Kidney (tissue), 14 donors: ENCODE measurements around the gene ZNF611. TPM values are rescaled to one million over a fixed set of nuclear protein-coding genes. Genes with fewer than 3 reads are reported as not detected.

ENCODE experiments used
- DNase-seq, 5 donors: peaks; one replicate each; pipeline ENCODE4 v3.0.0-alpha.2; 2013 to 2020
- FAIRE-seq: peaks from 2 replicates; lab custom pipeline; 2012; peaks lifted over from hg19 to GRCh38; lab: Jason Lieb, UNC
- H3K27ac ChIP-seq, 2 donors: one replicate each; pipeline ENCODE4 v1.7.0; 2013; ENCODE audit warnings: low read depth in 2 of 2, low read length in 2 of 2, inconsistent platforms in 1 of 2
- H3K27me3 ChIP-seq: one replicate; pipeline ENCODE4 v1.7.1; 2013; ENCODE audit warnings: low read length, inconsistent platforms; ENCODE audit not compliant: control insufficient read depth, insufficient read depth
- H3K36me3 ChIP-seq, 3 donors: one replicate each; pipeline versions ENCODE4 v1.7.0 to v1.7.1; 2013; ENCODE audit warnings: low read length in 3 of 3, control low read depth in 1 of 3, inconsistent platforms in 1 of 3; ENCODE audit not compliant: insufficient read depth in 3 of 3, control insufficient read depth in 2 of 3
- H3K4me1 ChIP-seq, 3 donors: one replicate each; pipeline versions ENCODE4 v1.7.0 to v1.7.1; 2013; ENCODE audit warnings: low read length in 3 of 3, inconsistent platforms in 1 of 3, low read depth in 1 of 3; ENCODE audit not compliant: control insufficient read depth in 2 of 3, insufficient read depth in 2 of 3
- H3K4me3 ChIP-seq, 3 donors: one replicate each; pipeline versions ENCODE4 v1.7.0 to v1.8.1; 2013; ENCODE audit warnings: low read length in 3 of 3, control low read depth in 1 of 3, inconsistent platforms in 1 of 3
- H3K9ac ChIP-seq, 3 donors: one replicate each; pipeline versions ENCODE4 v1.7.0 to v1.7.1; 2013; ENCODE audit warnings: low read length in 3 of 3, control low read depth in 1 of 3, inconsistent platforms in 1 of 3
- H3K9me3 ChIP-seq, 3 donors: one replicate each; pipeline versions ENCODE4 v1.7.0 to v1.7.1; 2013; ENCODE audit warnings: low read length in 3 of 3, control low read depth in 1 of 3, inconsistent platforms in 1 of 3; ENCODE audit not compliant: control insufficient read depth in 2 of 3, insufficient read depth in 1 of 3
- CTCF ChIP-seq: IDR thresholded peaks from 3 replicates; pipeline ENCODE4 v1.5.1; 2012; ENCODE audit warnings: mild to moderate bottlenecking, moderate library complexity, borderline replicate concordance; ENCODE audit not compliant: insufficient read depth; ENCODE audit errors: extremely low read depth
- intact Hi-C: fragments of 100-400 bp; cut with DNase I; formaldehyde crosslinking; loops from one replicate; pipeline ENCODE4 v1.11.1; 2022
- polyA plus RNA-seq: library from polyadenylated mRNA; stranded (reverse); fragments of 350-450 nt; fragmentation: Illumina TruSeq; extraction: RNeasy Lipid Tissue Mini Kit (QIAGEN cat#74804); gene quantifications from one replicate; pipeline ENCODE4 v1.2.3, GENCODE V29; 2014; ENCODE audit warnings: low read depth, low replicate concordance; ENCODE audit not compliant: insufficient read depth
- total RNA-seq: library from RNA; stranded (reverse); fragmentation: NEBNext Ultra II Directional; extraction: Animal tissue kit (Norgen Biotek cat#: 25700); gene quantifications from one replicate; pipeline ENCODE4 v1.2.1, GENCODE V29; 2021
- donor health status: control.
- donor health status: control.
- donor health status: control.
- donor health status: control.
- donor health status: control.
- donor health status: DM: yes; HTN: yes; CAD: no.
- donor health status: Normal renal cell carcinoma (clear cell type).

The ZNF611 gene
- total and polyA plus RNA-seq, 2 donors from 2014 or later, result 3.6 to 42.7 TPM

DNA sequence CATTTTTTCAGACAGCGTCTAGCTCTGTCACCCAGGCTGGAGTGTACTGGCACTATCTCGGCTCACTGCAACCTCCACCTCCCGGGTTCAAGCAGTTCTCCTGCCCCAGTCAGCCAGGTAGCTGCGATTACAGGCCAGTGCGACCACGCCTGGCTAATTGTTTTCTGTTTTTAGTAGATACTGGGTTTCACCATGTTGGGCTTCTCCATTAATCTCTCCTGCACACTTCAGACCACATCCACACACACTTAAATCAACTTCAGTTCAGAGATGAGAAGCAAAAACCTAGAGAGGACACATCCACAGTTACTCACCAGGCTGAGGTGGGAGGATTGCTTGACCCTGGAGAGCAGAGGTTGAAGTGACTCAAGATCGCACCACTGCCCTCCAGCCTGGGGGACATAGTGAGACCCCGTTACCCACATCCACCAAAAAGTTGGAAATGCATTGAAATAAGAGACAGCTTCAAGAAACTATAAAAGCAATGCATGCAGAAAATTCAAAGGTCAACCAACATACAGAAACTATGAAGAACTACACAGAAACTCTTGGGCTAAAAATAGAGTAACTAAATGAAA, 42.3 kb downstream of the ZNF611 start:
- no peak for FAIRE-seq
- H3K9ac ChIP-seq, result no peak overlapping the region
- TF ChIP-seq CTCF, result no peak
- no peak overlapping the region for H3K4me3 ChIP-seq
- peaks cover 0 to 7% (median 0%) of the 10 kb centered on the region in 3 donors for H3K4me1 ChIP-seq
- no peaks in the 10 kb centered on the region for H3K27me3 ChIP-seq
- no peaks in the 10 kb centered on the region for H3K36me3 ChIP-seq
- no peak overlapping the region for H3K27ac ChIP-seq
- H3K9me3 ChIP-seq, result no peaks in the 10 kb centered on the region
- intact Hi-C loops, result no loop called here
- no peak for DNase-seq

- no peaks in the 10 kb centered on the region for H3K27me3 ChIP-seq
- H3K36me3 ChIP-seq, result no peaks in the 10 kb centered on the region
- peaks cover 0 to 7% (median 0%) of the 10 kb centered on the region in 3 donors for H3K4me1 ChIP-seq
- no peak overlapping the region for H3K27ac ChIP-seq
- DNase-seq (no peak), FAIRE-seq (no peak)
- no peak overlapping the region for H3K9ac ChIP-seq
- H3K4me3 ChIP-seq, result no peak overlapping the region
- H3K9me3 ChIP-seq, result no peaks in the 10 kb centered on the region
- intact Hi-C loops, result no loop called here
- no peak for TF ChIP-seq CTCF
These were observed 43.1 kb downstream of the ZNF611 start for GRCh38 chr19:52691737-52692136.

DNA sequence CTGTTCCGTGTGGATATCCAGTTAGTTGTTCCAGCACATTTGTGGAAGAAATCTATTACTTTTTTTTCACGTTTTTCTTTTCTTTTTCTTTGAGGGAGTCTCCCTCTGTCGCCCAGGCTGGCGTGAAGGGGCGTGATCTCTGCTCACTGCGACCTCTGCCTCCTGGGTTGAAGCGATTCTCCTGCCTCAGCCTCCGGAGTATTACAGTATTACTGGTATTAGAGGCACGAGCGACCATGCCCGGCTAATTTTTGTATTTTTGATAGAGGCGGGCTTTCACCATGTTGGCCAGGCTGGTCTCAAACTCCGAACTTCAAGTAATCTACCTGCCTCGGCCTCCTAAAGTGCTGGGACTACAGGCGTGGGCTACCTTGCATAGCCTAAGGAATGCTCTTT, 43.6 kb downstream of the ZNF611 start:
- Histone ChIP-seq H3K4me1 (peaks cover 0 to 7% (median 0%) of the 10 kb centered on the region in 3 donors), H3K27ac (peak overlapping the region; percentile 90 to 98), H3K4me3 (peak overlapping the region; percentile 68 to 96 (median 75)), H3K9me3 (no peaks in the 10 kb centered on the region), H3K27me3 (no peaks in the 10 kb centered on the region), H3K9ac (peak overlapping the region in 2 of 3 donors; percentile 79 to 80), H3K36me3 (no peaks in the 10 kb centered on the region)
- TF ChIP-seq CTCF, result no peak
- DNase-seq (peak in 2 of 5 donors; percentile 12 to 20), FAIRE-seq (no peak)
- intact Hi-C loops, result no loop called here
